ENCODE data around the gene UBE2I.
"Not testable (repeated sequence)": the region's sequence is repeated elsewhere in the genome, so short reads cannot be mapped to it uniquely, and the experiment has no call there.

Gene UBE2I

DNA sequence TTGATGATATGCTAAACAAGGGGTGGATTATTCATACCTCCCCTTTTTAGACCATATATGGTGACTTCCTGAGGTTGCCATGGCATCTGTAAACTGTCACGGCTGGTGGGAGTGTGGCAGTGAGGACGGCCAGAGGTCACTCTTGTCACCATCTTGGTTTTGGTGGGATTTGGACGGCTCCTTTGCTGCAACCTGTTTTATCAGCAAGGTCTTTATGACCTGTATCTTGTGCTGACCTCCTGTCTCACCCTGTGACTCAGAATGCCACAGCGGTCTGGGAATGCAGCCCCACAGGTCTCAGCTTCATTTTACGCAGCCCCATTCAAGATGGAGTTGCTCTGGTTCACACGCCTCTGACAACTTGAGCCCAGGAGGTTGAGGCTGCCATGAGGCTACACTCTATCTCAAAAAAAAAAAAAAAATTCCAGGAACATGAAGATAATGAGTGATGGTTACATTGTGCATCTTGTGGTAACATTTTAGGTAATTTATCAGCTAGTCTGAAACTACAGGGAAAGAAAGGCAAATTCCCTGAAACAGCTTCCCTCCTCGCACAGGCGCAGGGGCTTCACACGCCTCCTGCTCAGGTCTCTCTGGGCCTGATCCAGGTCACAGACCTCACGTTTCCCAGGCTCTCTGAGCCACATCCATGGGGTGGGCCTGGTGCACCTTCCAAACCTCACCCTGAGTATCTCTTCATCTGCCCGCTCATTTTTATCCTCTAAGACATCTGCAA is 15.3 kb upstream of the UBE2I start:
- no peak for DNase-seq (ENCODE audit: low spot score)

- no peak for DNase-seq (ENCODE audit: low spot score)
These were observed 14.0 kb upstream of the UBE2I start for GRCh38 chr16:1295465-1295864.

- DNase-seq (ENCODE audit: low spot score), result not testable (repeated sequence)
These were observed 12.8 kb upstream of the UBE2I start for GRCh38 chr16:1296688-1297017.

GRCh38 chr16:1297018-1297696 is 12.3 kb upstream of the UBE2I start:
- no peak for DNase-seq (ENCODE audit: low spot score)

DNA sequence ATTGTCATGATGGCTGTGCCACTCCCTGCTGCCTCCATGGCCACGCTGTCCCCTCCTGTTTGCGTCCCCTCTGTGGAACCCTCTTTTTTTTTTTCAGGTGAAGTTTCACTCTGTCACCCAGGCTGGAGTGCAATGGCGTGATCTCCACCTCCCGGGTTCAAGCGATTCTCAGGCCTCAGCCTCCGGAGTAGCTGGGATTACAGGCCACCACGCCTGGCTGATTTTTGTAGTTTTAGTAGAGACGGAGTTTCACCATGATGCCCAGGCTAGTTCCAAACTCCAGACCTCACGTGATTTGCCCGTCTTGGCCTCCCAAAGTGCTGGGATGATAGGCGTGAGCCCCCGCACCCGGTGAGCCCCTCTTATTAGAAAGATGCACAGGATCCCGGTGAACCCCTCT is 11.0 kb upstream of the UBE2I start:
- no peak for DNase-seq (ENCODE audit: low spot score)

GRCh38 chr16:1299012-1299867 is 10.2 kb upstream of the UBE2I start:
- no peak for DNase-seq (ENCODE audit: low spot score)

GRCh38 chr16:1299868-1300203 is 9.6 kb upstream of the UBE2I start:
- no peak for DNase-seq (ENCODE audit: low spot score)

GRCh38 chr16:1300664-1301476 is 8.6 kb upstream of the UBE2I start:
- DNase-seq (ENCODE audit: low spot score), result peak; percentile 88

- DNase-seq (ENCODE audit: low spot score), result no peak
These were observed 7.9 kb upstream of the UBE2I start for GRCh38 chr16:1301562-1301961.

- no peak for DNase-seq (ENCODE audit: low spot score)
These were observed 3.6 kb upstream of the UBE2I start for GRCh38 chr16:1305823-1306222.

GRCh38 chr16:1306334-1306733 is 3.1 kb upstream of the UBE2I start:
- no peak for DNase-seq (ENCODE audit: low spot score)

GRCh38 chr16:1308036-1308976 is 1.1 kb upstream of the UBE2I start:
- DNase-seq (ENCODE audit: low spot score), result no peak

DNA sequence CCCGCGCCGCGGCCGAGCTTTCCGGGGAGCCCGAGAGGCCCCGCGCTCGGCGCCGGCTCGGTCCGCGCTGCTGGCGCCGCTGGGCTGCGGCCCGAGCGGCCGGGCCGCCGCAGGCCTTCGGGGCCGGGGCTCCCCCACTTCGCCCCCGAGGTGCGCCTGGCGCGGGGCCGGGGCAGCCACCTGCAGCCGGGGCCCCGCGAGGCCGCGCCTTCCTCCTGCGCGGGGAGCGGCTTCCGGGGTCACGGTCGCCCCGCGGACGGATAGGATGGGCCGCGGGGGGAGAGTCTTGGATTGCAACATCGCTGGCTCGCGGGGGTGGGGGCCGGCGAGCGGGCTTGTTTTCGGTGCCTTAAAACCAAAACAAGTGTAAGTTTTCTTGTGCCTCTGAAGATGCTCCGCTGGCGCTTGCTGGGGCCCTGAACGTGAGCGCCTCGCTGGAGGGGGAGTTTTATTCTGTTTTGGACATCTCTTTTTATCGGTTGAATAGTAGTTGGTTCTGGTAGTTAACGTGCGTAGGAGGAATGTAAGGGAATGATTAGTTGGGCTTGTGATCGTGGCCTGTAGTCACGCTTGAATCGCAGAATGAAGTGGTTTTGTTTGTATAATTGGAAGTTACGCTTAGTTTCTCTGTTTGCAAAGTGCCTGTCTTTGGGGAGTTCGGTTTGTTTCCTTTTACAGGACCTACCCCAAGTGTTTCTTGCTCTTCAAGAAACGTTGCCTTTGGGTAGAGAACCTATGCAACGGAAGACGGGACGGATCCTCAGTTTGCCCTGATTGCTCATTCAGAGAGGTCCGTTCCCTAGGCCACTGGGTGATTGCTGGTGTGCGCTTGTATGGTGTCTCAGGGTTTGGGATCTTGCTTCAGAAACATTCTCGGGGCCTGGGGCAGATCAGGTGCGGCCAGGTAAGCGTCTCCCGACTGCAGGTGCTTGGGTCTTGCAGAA is 724 bp downstream of the UBE2I start:
- DNase-seq (ENCODE audit: low spot score), result no peak

GRCh38 chr16:1310832-1311200 is 1.4 kb downstream of the UBE2I start:
- DNase-seq (ENCODE audit: low spot score), result no peak

GRCh38 chr16:1311212-1311737 is 1.8 kb downstream of the UBE2I start:
- DNase-seq (ENCODE audit: low spot score), result no peak

DNA sequence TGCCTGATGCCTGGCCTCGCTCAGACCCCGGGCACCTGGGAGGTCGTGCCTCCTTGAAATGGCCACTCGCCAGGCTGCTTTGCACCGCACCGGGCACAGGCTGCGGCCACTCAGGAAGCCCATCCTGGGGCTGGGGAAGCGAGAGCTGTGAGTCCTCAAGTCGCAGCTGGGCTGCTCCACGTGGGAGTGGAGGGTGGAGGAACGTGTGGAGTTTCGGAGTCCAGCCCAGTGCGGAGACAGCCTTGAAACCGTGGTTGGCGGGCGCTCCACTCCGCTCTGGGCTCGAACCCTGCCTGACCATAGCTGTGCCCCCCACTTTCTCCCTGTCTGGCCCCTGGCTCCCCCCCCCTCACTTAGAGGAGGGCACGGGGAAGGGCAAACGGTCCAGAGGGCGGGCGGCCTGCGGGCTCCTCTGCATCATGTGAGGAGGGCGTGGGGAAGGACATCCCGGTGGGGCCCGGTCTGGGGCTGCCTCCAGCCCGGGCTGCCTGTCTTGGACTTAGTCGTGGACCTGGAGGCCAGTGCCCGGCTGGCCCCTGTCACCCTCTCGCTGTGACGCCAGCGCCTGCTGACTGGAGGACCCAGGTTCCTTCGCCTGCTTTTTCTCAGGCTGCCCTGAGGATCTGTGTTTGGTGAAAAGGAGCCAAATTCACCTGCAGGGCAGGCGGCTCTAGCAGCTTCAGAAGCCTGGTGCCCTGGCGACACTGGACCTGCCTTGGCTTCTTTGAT is 2.5 kb downstream of the UBE2I start:
- DNase-seq (ENCODE audit: low spot score), result no peak

DNA sequence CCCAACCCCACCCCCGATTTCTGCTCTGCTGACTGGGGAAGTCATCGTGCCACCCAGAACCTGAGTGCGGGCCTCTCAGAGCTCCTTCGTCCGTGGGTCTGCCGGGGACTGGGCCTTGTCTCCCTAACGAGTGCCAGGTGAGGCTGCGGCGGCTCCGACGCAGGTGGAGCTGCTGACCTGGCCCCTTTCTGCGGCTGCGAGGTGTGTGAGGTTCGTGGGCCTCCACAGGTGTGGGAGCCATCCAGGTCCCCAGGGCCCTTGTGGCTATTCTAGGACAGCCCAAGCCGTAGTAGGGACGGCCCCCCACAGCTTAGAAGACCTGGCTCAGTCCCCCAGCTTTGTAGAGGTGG is 3.0 kb downstream of the UBE2I start:
- no peak for DNase-seq (ENCODE audit: low spot score)

GRCh38 chr16:1312903-1313302 is 3.5 kb downstream of the UBE2I start:
- no peak for DNase-seq (ENCODE audit: low spot score)

- DNase-seq (ENCODE audit: low spot score), result no peak
These were observed 4.4 kb downstream of the UBE2I start for GRCh38 chr16:1313721-1314369.
